Endothelial cell of umbilical vein (primary cell): ENCODE measurements around the gene ZDHHC14. TPM values are rescaled to one million over a fixed set of nuclear protein-coding genes. Genes with fewer than 3 reads are reported as not detected.

ENCODE experiments used
- BruUV-seq: library from RNA; stranded (reverse); fragments of 400-500 nt; replicated peaks from 2 replicates; lab custom pipeline; 2021; lab: Mats Ljungman, UMichigan
- CTCF ChIA-PET: fragments of 300-600, 350-600 bp; sonication (Branson Sonifier 250); formaldehyde crosslinking; loops from one replicate; lab custom pipeline; 2021; ENCODE audit warnings: antibody characterized with exemption, inconsistent platforms; lab: Charles Lee
- POLR2A ChIA-PET: fragments of 300-600, 350-600 bp; sonication (Branson Sonifier 250); formaldehyde crosslinking; loops from one replicate; lab custom pipeline; 2021; ENCODE audit warnings: antibody characterized with exemption, inconsistent platforms; lab: Charles Lee
- DNase-seq: peaks from one replicate; pipeline ENCODE4 v3.0.0-alpha.2; 2011; ENCODE audit warnings: low read depth, low spot score
- FAIRE-seq: peaks from 2 replicates; lab custom pipeline; 2011; peaks lifted over from hg19 to GRCh38; lab: Jason Lieb, UNC
- H2AFZ ChIP-seq: 2 replicates; pipeline ENCODE4 v1.6.0; 2012; ENCODE audit warnings: low read depth, low read length, control low read depth, inconsistent platforms
- H3K27ac ChIP-seq: 2 replicates; pipeline ENCODE4 v1.5.1; 2011; ENCODE audit warnings: low read depth, mild to moderate bottlenecking, control low read depth, low read length, moderate library complexity; ENCODE audit not compliant: insufficient read depth
- H3K27me3 ChIP-seq, 2 experiments: 2 replicates each; pipeline versions ENCODE4 v1.6.0 to v1.6.1; 2011; ENCODE audit warnings: low read length in 2 of 2, mixed read lengths in 1 of 2; ENCODE audit not compliant: control insufficient read depth in 2 of 2, insufficient read depth in 2 of 2
- H3K36me3 ChIP-seq, 2 experiments: 2 replicates in 1 of 2; 3 replicates in 1 of 2; pipeline ENCODE4 v1.5.1; 2011; ENCODE audit warnings: low read length in 2 of 2, mild to moderate bottlenecking in 1 of 2, moderate library complexity in 1 of 2; ENCODE audit not compliant: control insufficient read depth in 2 of 2, insufficient read depth in 2 of 2; ENCODE audit errors: extremely low read depth in 1 of 2
- H3K4me1 ChIP-seq: 3 replicates; pipeline ENCODE4 v1.5.1; 2011; ENCODE audit warnings: mild to moderate bottlenecking, low read length; ENCODE audit not compliant: control insufficient read depth, insufficient read depth; ENCODE audit errors: extremely low read depth
- H3K4me2 ChIP-seq: 2 replicates; pipeline ENCODE4 v1.6.1; 2011; ENCODE audit warnings: low read length, control low read depth, mixed read lengths; ENCODE audit not compliant: insufficient read depth
- H3K4me3 ChIP-seq, 3 experiments: fragments of 200-600 bp in 1 of 3; sonication (generic), shearing (Covaris generic) in 1 of 3; replicated peaks in 1 of 3; 2 replicates each; pipeline ENCODE4 v1.5.1; 2011 to 2016; ENCODE audit warnings: control low read depth in 3 of 3, low read length in 3 of 3, mild to moderate bottlenecking in 2 of 3, inconsistent platforms in 1 of 3, low read depth in 1 of 3, moderate library complexity in 1 of 3; ENCODE audit not compliant: insufficient read depth in 1 of 3
- H3K79me2 ChIP-seq: 2 replicates; pipeline ENCODE4 v1.6.0; 2012; ENCODE audit warnings: low read length, inconsistent platforms; ENCODE audit not compliant: control insufficient read depth, insufficient read depth
- H3K9ac ChIP-seq: replicated peaks from 2 replicates; pipeline ENCODE3; 2011; ENCODE audit warnings: low read length, control low read depth; ENCODE audit not compliant: insufficient read depth; ENCODE audit errors: extremely low read depth
- H3K9me1 ChIP-seq: replicated peaks from 3 replicates; pipeline ENCODE4 v1.6.0; 2011; ENCODE audit warnings: mild to moderate bottlenecking, low read length; ENCODE audit not compliant: control insufficient read depth, insufficient read depth; ENCODE audit errors: extremely low read depth
- H3K9me3 ChIP-seq: replicated peaks from 2 replicates; pipeline ENCODE4 v1.5.1; 2012; ENCODE audit warnings: low read length, inconsistent platforms; ENCODE audit not compliant: control insufficient read depth, insufficient read depth
- H4K20me1 ChIP-seq: replicated peaks from 2 replicates; pipeline ENCODE3; 2011; ENCODE audit warnings: mild to moderate bottlenecking, low read length; ENCODE audit not compliant: control insufficient read depth, insufficient read depth; ENCODE audit errors: extremely low read depth
- CTCF ChIP-seq, 2 donors: IDR thresholded peaks; 1 replicate in 1 of 2; 2 replicates in 1 of 2; pipeline ENCODE4 v1.5.1; 2011; ENCODE audit warnings: low read length in 2 of 2, mild to moderate bottlenecking in 2 of 2, moderate library complexity in 2 of 2, control low read depth in 1 of 2, inconsistent platforms in 1 of 2, low read depth in 1 of 2; ENCODE audit not compliant: insufficient read depth in 1 of 2; ENCODE audit errors: extremely low read depth in 1 of 2
- EZH2 ChIP-seq: IDR thresholded peaks from 2 replicates; pipeline ENCODE4 v1.6.1; 2012; ENCODE audit warnings: borderline replicate concordance, low read depth, mild to moderate bottlenecking, moderate library complexity, low read length, inconsistent platforms; ENCODE audit not compliant: severe bottlenecking
- FOS ChIP-seq: IDR thresholded peaks from 2 replicates; pipeline ENCODE4 v1.6.1; 2011; ENCODE audit warnings: mild to moderate bottlenecking, low read length, moderate library complexity, borderline replicate concordance; ENCODE audit not compliant: insufficient read depth
- GATA2 ChIP-seq: IDR thresholded peaks from 2 replicates; pipeline ENCODE4 v1.7.0; 2011; ENCODE audit warnings: low read depth, mild to moderate bottlenecking, moderate library complexity, mixed read lengths, low read length; ENCODE audit not compliant: insufficient read length, insufficient read depth
- JUN ChIP-seq: IDR thresholded peaks from 2 replicates; pipeline ENCODE4 v1.6.1; 2011; ENCODE audit warnings: borderline replicate concordance, low read depth; ENCODE audit not compliant: insufficient read length, insufficient read depth
- MAX ChIP-seq: IDR thresholded peaks from 2 replicates; pipeline ENCODE4 v1.6.1; 2011; ENCODE audit not compliant: insufficient read depth, insufficient read length
- MYC ChIP-seq: IDR thresholded peaks from one replicate; pipeline ENCODE4 v1.6.1; 2011; ENCODE audit warnings: mild to moderate bottlenecking, low read depth, low read length
- POLR2A ChIP-seq: IDR thresholded peaks from 2 replicates; pipeline ENCODE4 v1.6.1; 2012; ENCODE audit warnings: low read depth, mild to moderate bottlenecking, control low read depth, low read length
- POLR2AphosphoS5 ChIP-seq: IDR thresholded peaks from 2 replicates; pipeline ENCODE4 v1.6.1; 2012; ENCODE audit warnings: low read depth, mild to moderate bottlenecking, control low read depth, low read length, moderate library complexity; ENCODE audit not compliant: insufficient read depth
- dilution Hi-C: fragments of 300-500 bp; cut with MboI; formaldehyde crosslinking; loops from one replicate; pipeline ENCODE4 v1.15.0; 2019; ENCODE audit warnings: low sequenced_read_pairs; ENCODE audit not compliant: extremely low pct_ligation_motif_present
- intact Hi-C: fragments of 100-400 bp; cut with micrococcal nuclease; formaldehyde crosslinking; loops from one replicate; pipeline ENCODE4 v1.10.0; 2022
- polyA plus RNA-seq, 4 experiments: library from polyadenylated mRNA; depleted of rRNA in 3 of 4; stranded (reverse) in 3 of 4; unstranded in 1 of 4; fragments of >200 nt; gene quantifications; 2 replicates each; pipeline versions ENCODE4 v1.2.1 to v1.2.3, GENCODE V29; 2011 to 2012; ENCODE audit warnings: missing spikeins in 1 of 4
- total RNA-seq: library from RNA; stranded (reverse); gene quantifications from 2 replicates; pipeline ENCODE4 v1.2.3, GENCODE V29; 2021

ZDHHC14 gene
- total and polyA plus RNA-seq, 2 donors (not counting 3 experiments of a cell fraction or from before 2014, with no cell fraction given): 23.0 to 25.6 TPM

GRCh38 chr6:157597461-157598312 lies 216.7 kb downstream of the ZDHHC14 start:
- Histone ChIP-seq H3K9me3 (no peaks in the 10 kb centered on the region), H3K36me3 (no peaks in the 10 kb centered on the region), H3K9me1 (no peaks in the 10 kb centered on the region), H4K20me1 (no peaks in the 10 kb centered on the region), H3K4me3 (no peak overlapping the region), H3K4me2 (no peak overlapping the region), H3K27ac (no peak overlapping the region), H3K79me2 (no peaks in the 10 kb centered on the region), H3K9ac (no peak overlapping the region), H2AFZ (no peak overlapping the region), H3K27me3 (no peaks in the 10 kb centered on the region), H3K4me1 (no peaks in the 10 kb centered on the region)
- POLR2A ChIA-PET: no interaction called here
- DNase-seq (peak; percentile 57), FAIRE-seq (peak; percentile 83)
- intact Hi-C loops (loop anchor here (1.0 to 5.0 kb wide), 5 partner anchors 82 to 283 kb away; partner anchors contain the start of genes TMEM242 and ZDHHC14), dilution Hi-C loops (no loop called here)
- BruUV-seq: no TSS peak
- CTCF ChIA-PET: interaction anchor here (0.7 to 3.0 kb wide), 5 partner anchors 18 to 283 kb away, joined by 3 to 38 read pairs (median 3); no protein-coding TSS in a partner anchor
- TF ChIP-seq GATA2 (no peak), CTCF (IDR thresholded peaks at IDR 0.05; ENCODE audit: extremely low read depth in 1 of 2, insufficient read depth in 1 of 2, low read depth in 1 of 2, low read length in 2 of 2) (peak; percentile 50 to 68)

- Histone ChIP-seq H3K4me3 (no peak overlapping the region), H3K27me3 (no peaks in the 10 kb centered on the region), H3K4me1 (no peaks in the 10 kb centered on the region), H3K79me2 (no peaks in the 10 kb centered on the region), H2AFZ (no peak overlapping the region), H3K36me3 (no peaks in the 10 kb centered on the region), H3K27ac (no peak overlapping the region), H3K9ac (no peak overlapping the region), H3K9me1 (no peaks in the 10 kb centered on the region), H3K4me2 (no peak overlapping the region), H3K9me3 (no peaks in the 10 kb centered on the region), H4K20me1 (no peaks in the 10 kb centered on the region)
- no peak for DNase-seq
- CTCF ChIA-PET: interaction anchor here (1.3 kb wide), 1 partner anchor 284 kb away, joined by 4 read pairs; no protein-coding TSS in a partner anchor
- FAIRE-seq: no peak
- TF ChIP-seq POLR2AphosphoS5 (no peak), JUN (no peak), MYC (no peak), POLR2A (no peak), FOS (no peak), CTCF (IDR thresholded peaks at IDR 0.05; ENCODE audit: extremely low read depth in 1 of 2, insufficient read depth in 1 of 2, low read depth in 1 of 2, low read length in 2 of 2) (no peak), MAX (no peak), EZH2 (no peak), GATA2 (no peak)
- POLR2A ChIA-PET: no interaction called here
- intact Hi-C loops: loop anchor here (5.0 kb wide), 1 partner anchor 137 kb away; no protein-coding TSS in a partner anchor
- dilution Hi-C loops: no loop called here
- no TSS peak for BruUV-seq
Observed at GRCh38 chr6:157599191-157599590, 218.2 kb downstream of the ZDHHC14 start.
